ENCODE results near the gene ADISSP.

The ADISSP gene

DNA sequence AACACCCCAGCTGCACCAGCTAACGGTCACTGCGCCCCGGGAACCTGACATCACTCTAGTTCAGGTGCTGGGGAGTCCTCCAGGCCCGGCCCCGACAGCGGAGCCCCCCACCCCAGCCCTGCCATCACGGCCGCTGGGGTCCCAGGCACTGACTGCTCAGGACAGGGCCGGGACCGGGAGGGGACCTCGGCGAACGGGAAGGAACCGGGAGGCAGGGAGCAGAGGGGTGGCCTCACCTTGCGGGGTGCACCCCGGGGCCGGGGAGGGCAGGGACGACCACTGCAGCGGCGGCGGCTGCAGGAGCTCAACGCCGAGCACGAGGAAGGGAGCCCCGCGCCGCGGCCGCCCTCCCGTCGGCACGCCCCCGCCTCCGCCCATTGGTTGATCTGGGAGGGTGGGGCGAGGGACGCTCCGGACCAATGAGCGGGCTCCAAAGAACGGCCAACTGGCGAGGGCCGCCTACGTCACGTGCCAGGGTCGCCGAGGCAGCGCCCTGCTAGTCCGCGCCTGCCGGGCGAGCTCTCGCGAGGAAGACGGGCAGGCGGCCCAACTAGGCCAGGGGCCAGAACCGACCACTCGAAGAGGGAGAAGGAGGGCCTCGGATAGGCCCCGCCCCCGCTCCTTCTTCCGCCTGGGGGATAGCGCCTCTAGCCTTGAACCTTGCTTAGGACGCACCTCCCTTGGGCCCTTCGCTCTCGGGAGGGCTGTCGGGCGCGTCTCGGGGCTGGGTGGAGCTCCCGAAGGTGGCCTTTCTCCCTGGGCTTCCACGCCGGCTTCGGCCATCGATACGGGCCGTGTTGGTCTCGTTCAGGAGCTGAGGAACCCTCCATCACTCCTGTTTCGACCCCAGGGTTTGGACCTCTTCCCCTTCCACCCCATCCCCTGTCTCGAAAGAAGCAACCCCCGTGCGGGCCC, at the start of gene ADISSP:
ADISSP (minus strand) TSS at position 327 of the 915 bp plus-strand sequence. CDS start 7,653 bp downstream, outside the sequence.
- FAIRE-seq: peak; percentile 10

DNA sequence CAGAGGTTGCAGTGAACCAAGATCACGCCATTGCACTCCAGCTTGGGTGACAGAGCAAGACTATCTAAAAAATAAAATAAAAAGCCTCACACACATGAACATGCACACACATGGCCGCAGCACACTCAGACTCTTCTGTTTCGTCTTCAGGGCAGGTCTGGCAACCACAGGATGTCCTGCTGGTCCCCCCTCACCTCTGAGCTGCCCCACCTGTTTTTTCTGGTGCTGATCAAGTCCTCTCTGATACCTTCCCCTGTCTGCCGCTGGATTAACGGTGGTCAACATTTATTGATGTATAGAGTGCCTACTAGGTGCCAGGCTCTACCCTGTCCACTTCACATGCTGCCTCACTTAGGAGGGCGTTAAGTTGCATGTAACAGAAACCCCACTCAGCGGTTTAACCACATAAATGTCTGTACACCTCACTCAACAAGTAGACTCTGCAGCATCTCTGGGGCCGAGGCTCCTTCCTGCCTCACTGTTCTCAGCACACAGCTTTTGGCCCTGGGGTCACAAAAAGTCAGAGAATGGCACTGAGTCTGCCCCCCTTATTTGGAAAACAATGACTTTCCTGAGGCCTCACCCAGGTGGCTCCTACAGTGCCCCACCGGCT, 48.3 kb upstream of the ADISSP start:
- no peak for FAIRE-seq

DNA sequence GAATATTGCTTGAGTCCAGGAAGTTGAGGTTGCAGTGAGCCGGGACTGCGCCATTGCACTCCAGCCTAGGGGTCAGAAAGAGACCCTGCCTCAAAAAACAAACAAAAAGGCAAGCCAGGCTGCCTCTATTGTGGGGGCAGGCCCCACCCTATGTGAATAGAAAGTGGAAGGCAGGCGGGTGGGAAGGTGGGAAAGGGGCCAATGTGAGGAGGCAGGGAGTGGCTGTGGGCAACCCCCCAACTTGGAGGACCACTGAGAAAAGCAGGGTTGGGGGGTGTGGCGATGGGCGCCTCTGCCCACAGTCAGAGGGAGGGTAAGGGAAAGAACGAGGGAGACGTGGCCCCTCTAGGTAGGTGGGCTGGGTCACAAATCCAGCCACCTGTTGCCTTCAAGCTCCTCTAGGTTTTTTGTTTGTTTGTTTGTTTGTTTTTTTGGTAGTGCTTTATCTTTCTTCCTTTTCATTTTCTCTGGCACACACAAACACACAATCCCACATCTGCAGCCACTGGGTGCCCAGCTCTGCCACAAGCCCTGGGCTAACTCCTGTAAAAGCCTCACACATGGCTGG, 47.5 kb upstream of the ADISSP start:
- FAIRE-seq: no peak

DNA sequence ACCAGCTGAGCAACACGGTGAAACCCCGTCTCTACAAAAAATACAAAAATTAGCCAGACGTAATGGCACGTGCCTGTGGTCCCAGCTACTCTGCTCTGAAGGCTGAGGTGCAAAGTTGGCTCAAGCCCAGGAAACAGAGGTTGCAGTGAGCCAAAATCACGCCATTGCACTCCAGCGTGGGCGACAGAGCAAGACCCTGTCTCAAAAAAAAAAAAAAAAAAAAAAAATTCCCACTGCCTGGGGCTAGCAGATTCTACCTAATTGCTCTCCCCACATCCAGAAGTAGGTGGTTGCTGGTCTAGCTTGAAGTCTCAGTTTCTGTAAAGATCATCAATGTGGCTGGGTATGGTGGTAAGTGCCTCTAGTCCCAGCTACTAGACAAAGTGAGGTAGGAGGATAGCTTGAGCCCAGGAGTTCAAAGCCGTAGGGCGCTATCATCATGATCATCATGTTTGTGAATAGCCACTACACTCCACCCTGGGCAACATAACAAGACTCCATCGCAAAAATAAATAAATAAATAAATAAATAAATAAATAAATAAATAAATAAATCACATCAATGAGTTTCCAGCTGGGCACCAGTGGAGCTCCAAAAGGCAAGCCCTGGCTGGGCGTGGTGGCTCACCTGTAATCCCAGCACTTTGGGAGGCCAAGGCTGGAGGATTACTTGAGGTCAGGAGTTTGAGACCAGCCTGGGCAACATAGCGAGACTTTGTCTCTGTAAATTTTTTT, 46.5 kb upstream of the ADISSP start:
- FAIRE-seq: no peak

DNA sequence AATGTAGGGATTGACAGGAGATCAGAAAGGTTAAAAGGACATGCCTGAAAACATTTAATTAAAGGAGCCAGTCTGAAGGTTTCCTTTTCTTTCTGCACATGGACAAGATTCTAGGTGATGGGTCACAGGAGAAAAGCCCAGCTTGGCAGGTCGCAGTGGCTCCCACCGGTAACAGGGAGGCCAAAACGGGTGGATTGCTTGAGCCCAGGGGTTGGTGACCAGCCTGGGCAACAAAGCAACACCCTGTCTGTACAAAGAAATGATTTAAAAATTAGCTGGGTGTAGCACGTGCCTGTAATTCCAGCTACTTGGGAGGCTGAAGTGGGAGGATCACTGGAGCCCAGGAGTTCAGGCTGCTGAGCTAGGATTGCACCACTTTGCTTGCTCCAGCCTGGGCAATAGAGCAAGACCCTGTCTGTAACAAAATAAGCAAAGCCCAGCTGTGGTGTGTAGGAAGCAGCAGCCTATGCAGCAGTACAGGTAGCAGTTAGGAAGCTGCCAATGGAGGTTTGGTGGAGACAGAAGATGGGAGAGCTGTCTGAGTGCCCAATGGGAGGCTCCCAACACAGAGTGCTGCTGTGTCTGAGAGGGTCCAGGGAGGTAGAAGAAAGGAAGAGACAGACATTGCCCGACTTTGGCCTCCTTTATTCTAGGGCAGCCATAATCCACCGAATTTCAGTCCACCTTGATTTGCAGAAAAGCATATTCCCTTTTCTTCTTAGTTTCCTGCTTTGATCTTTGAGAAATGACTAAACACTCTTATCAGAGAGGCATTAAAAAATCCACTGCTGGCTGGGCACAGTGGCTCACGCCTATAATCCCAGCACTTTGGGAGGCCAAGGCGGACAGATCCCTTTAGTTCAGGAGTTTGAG, 45.7 kb upstream of the ADISSP start:
- FAIRE-seq: no peak

DNA sequence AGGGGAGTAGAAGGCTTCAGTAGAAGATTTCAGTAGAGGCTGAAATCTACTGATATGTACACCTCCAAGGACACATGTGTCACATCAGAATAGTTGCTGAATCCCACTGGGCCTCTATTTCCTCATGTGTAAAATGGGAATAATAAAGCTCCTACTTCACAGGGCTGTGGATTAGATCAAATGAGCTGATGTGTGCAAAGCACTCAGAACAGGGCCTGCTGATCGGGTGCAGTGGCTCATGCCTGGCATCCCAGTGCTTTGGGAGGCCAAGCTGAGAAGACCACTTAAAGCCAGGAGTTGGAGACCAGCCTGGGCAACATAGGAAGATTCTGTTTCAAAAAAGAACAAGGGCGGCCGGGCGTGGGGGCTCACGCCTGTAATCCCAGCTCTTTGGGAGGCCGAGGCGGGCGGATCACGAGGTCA, 44.7 kb upstream of the ADISSP start:
- FAIRE-seq: no peak

DNA sequence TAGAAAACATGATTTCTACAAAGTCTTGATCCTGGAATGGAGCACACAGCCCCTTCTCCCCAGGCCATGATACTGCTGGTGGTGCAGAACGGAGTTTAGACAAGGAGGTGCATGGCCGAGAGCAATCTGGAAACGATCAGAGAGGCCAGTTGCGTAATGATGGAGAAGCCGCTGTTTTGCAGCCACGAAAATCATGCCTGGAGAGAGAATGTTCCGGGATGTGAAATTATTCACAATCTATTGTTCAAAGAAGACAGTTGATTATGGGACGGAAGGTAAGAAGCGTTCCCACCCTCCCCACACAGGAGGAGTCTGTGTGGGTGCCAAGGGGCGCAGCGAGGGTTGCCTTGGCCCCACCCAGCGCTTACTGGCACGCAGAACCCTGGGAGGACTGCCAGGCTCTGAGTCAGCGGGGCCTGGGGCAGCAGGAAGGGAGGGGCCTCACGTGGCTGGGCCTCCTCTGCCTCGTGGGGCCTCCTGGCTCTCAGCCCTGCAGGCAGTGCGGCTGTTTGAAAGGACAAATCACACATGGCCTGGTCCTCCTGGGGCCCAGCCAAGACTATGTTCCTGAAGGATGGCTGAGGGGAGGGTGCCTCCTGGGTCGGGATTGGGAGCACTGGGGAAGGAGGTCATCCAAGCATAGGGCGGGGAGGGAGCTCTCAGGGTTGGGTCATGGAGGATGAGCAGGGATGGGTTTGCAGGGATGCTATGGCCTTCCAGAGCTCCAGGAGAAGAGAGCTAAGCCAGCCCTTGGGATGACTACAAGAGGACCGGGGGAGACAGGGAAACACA, 44.1 kb upstream of the ADISSP start:
- no peak for FAIRE-seq

DNA sequence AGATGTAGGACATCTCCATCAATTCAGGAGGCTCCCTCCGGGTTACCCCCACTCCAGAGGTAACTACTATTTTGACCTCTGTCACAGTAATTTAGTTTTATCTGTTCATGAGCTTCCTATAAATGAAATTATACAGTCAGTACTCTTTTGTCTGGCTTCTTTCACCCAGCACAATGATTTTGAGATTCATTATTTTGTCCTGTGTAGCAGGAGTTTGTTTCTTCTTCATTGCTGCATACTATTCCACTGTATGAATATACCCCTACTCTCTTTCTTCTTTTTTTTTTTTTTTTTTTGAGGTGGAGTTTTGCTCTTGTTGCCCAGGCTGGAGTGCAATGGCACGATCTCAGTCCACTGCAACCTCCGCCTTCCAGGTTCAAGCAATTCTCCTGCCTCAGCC, 41.0 kb upstream of the ADISSP start:
- FAIRE-seq: no peak

DNA sequence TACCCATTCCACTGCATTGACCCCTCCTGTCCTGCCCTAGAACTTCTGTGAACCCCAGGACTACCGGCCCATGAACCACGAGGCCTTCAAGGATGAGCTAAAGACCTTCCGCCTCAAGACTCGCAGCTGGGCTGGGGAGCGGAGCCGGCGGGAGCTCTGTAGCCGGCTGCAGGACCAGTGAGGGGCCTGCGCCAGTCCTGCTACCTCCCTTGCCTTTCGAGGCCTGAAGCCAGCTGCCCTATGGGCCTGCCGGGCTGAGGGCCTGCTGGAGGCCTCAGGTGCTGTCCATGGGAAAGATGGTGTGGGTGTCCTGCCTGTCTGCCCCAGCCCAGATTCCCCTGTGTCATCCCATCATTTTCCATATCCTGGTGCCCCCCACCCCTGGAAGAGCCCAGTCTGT, 37.2 kb upstream of the ADISSP start:
- FAIRE-seq: no peak

DNA sequence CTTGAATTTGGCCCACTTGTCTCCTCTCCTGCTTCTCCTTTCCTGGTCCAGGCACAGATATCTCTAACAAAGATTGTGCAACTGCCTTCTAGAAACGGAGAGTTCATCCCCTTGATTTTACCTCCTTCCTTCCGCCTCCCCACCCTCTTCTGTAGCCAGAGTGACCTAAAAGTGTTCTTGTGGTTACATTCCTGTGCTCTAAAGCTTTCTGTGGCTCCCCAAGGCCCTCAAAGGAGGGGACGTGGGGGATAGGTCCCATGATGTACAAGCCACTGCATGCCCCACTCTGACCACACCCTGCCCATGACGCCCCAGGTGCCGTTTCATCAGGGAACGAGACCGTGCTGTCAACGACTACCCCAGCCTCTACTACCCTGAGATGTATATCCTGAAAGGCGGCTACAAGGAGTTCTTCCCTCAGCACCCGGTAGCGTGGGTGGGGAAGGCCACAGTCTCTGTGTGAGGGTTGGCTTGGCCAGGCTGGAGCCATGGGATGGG, 36.8 kb upstream of the ADISSP start:
- no peak for FAIRE-seq

DNA sequence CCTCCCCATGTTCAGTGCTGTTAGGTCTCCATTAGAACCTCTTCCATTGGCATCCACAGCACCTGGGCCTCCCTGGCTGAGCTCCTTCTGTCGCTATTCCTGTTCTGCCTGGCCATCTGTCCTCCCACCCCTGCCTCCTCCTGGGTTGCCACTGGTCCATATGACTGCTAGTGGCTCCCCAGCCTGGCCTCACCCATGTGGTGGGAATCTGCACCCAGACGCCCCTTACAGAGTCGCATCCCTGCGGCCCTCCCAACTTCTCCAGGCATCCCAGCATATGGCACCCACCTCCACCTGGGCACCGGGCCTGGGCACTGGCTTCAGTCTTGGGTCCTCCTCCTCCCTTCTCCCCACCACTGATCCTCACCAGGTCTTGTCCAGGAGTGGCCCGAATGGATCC, 36.3 kb upstream of the ADISSP start:
- no peak for FAIRE-seq

DNA sequence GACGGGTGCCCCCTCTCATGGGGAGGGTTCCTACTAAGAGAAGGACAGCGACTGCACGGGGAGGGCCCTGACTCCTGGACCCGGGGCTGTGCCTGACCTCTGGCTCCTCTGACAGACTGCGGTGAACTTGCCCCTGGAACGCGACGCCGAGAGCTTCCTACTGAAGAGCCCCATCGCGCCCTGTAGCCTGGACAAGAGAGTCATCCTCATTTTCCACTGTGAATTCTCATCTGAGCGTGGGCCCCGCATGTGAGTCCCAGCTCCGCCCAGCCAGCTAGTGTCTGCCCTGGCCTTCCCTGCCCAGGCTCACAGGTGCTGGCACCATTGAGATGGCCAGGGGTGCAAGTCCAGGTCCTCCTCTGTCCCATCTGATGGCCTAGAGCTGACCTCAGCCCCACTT, 35.7 kb upstream of the ADISSP start:
- no peak for FAIRE-seq

DNA sequence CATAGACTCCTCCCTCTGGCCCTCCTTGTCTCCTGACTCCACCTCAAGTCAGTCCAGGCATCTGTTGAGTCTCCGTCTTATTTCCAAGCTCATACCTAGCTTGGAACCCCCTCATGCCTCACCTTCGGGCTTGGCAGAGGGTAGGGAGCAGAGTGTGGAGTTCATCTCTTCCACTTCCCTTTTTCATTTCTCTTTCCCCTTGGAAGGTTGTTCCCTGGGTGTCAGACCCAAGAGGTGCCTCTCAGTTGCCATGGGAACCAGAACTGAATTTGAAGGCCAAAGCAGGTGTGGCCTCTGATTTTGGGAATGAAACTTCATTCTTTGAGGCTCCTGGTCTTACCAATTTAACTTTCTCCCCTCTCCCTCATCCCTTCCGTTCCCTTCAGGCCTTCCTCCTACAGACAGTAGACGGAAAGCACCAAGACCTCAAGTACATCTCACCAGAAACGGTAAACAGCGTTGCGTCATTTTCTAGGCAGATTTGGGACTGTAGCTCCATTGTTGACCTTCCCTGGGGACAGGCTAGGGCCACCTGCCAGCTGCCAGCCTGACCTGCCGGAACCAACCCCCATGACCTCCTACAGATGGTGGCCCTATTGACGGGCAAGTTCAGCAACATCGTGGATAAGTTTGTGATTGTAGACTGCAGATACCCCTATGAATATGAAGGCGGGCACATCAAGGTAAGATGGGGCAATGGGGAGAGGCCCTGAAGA, 35.1 kb upstream of the ADISSP start:
- no peak for FAIRE-seq

DNA sequence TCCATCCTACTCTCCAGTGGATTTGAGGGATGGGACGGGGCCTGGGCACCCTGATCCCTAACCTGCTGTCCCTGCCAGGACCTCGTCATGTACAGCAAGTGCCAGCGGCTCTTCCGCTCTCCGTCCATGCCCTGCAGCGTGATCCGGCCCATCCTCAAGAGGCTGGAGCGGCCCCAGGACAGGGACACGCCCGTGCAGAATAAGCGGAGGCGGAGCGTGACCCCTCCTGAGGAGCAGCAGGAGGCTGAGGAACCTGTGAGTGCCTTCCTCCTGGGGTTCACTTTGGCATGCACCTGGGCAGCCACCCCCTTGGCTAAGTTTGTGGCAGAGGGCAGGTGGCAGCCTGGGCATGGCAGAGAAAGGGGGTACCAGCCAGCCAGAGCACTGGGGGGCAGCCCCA, 34.3 kb upstream of the ADISSP start:
- no peak for FAIRE-seq

DNA sequence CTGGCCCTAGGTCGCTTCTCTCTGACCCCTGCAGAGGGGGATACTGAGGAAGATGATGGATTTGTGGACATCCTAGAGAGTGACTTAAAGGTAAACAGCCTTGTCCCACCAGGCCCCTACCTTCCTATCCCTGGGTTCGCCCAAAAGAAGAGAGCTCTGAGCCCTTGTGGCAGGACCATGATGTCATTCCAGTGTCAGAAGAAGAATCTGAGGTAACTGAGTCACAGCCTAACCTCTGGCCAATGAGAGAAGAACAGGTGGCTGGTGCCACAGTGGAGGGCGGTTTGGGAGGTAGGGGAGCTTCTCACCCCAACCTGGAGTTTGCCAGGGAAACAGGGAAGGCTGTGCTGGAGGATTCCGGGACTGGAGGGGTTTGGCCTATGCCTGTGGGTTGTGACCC, 33.7 kb upstream of the ADISSP start:
- FAIRE-seq: no peak

DNA sequence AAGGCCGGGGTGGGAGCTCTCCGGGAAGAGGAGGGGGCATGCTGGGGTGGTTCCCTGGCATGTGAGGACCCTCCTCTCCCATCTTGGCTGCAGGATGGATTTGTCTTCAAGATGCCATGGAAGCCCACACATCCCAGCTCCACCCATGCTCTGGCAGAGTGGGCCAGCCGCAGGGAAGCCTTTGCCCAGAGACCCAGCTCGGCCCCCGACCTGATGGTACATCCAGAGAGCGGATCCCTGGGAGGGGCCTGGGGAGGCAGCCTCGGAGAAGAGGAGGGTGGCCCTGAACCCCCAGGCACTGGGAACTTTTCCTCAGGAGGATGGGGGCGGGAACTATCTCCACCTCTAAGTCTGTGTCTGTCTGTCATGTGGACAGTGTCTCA, 33.3 kb upstream of the ADISSP start:
- no peak for FAIRE-seq

DNA sequence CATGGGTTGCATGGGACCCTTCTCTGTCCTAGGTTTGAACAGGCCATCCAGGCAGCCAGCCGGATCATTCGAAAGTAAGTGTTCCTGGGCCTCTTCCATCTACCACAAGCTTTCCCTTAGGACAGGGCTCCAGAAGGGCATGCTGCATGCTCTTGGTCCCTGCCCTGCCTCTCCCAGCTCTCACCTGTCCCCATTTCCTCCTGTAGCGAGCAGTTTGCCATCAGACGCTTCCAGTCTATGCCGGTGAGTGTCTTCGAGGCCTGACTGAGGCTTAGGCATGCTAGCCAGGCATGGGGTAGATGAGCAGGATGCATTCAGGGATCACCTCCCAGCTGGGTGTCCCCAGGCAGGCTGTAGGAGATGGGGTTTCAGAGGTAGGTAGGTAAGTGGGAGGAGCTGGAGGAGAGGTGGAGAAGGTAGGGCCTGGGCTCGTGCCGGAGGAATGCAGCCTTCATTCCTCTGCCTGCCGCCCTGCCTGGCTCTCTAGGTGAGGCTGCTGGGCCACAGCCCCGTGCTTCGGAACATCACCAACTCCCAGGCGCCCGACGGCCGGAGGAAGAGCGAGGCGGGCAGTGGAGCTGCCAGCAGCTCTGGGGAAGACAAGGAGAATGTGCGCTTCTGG, 32.8 kb upstream of the ADISSP start:
- no peak for FAIRE-seq

DNA sequence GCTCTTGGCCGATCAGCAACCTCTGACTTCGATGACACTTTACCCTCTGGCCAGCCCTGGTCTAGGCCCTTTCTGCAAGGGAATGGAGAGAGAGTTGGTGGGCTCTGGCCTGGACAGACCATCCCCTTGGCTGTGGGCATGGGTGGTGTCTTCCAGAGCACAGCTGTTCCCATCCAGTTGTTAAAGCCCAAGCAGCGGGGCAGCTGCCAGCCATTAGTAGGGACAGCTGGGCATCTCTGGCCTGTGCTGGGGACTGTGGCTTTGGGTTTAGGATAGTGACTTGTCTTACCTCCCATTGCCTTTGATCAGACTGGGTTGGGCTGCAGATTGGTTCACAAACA, 31.3 kb upstream of the ADISSP start:
- FAIRE-seq: no peak

DNA sequence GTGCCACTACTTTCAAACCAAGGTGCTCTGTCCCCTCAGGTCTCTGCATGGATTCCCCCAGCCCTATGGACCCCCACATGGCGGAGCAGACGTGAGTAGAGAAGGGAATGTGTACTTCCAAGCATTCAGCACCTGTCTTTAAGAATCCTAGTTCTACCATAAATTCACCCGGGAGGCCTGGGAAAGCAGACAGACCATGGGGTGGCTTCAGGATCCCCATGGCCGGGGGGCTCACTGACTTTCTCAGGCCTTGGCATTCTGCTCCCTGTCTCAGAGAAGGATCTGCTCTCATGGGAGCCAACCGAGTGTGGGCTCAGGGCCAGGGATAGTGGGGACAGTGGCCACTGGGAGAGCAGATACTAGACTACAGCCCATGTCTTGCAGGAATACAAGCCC, 30.8 kb upstream of the ADISSP start:
- no peak for FAIRE-seq

Measured in colon (tissue), 2 donors.